K562 (cell line): ENCODE data around the gene SP2. TPM values are rescaled to one million over a fixed set of nuclear protein-coding genes. Genes with fewer than 3 reads are reported as not detected.

Experiments
- ATAC-seq: fragments of 200-7000 bp; cut with Tn5 transposase; 3 replicates; pipeline ENCODE4 v1.9.1; 2020; ENCODE audit warnings: moderate library complexity
- BruUV-seq: library from RNA; stranded (reverse); fragments of 400-500 nt; replicated peaks from 2 replicates; lab custom pipeline; 2021; lab: Mats Ljungman, UMichigan
- CTCF ChIA-PET: fragments of 300-600 bp; formaldehyde crosslinking; extraction: SDS; loops from one replicate; lab custom pipeline; 2021; ENCODE audit warnings: low intra/inter-chr PET ratio; lab: Yijun Ruan, JAX
- POLR2A ChIA-PET: fragments of 300-600, 350-650 bp; sonication (Branson Sonifier 250); formaldehyde crosslinking; extraction: SDS; loops from one replicate; lab custom pipeline; 2021; ENCODE audit warnings: antibody characterized with exemption, inconsistent platforms; lab: Yijun Ruan, JAX
- DNase-seq, 4 experiments: peaks; one replicate each; pipeline versions ENCODE4 v3.0.0 to v3.0.0-alpha.2; 2011 to 2018; ENCODE audit warnings: low spot score in 3 of 4, mixed read lengths in 3 of 4; ENCODE audit errors: extremely low read depth in 1 of 4
- FAIRE-seq: peaks from 2 replicates; lab custom pipeline; 2011; peaks lifted over from hg19 to GRCh38; lab: Jason Lieb, UNC
- H2AFZ ChIP-seq: 2 replicates; pipeline ENCODE4 v1.6.0; 2011; ENCODE audit warnings: low read depth, low read length, control low read depth, inconsistent platforms
- H3K27ac ChIP-seq: fragments of 200-600 bp; 3 replicates; pipeline ENCODE4 v1.8.0; 2011; ENCODE audit warnings: low read depth, mild to moderate bottlenecking, control low read depth, inconsistent platforms, low read length, moderate library complexity, mixed read lengths; ENCODE audit errors: extremely low read depth
- H3K27me3 ChIP-seq, 2 experiments: fragments of 300-600 bp in 1 of 2; 2 replicates in 1 of 2; 3 replicates in 1 of 2; pipeline versions ENCODE4 v1.6.0 to v1.8.0; 2011; ENCODE audit warnings: inconsistent platforms in 2 of 2, low read length in 2 of 2, mild to moderate bottlenecking in 1 of 2, mixed read lengths in 1 of 2, moderate library complexity in 1 of 2; ENCODE audit not compliant: control insufficient read depth in 2 of 2, insufficient read depth in 2 of 2
- H3K36me3 ChIP-seq: fragments of 300-600 bp; 3 replicates; pipeline ENCODE4 v1.8.0; 2011; ENCODE audit warnings: mild to moderate bottlenecking, low read length, inconsistent platforms; ENCODE audit not compliant: control insufficient read depth, insufficient read depth
- H3K4me1 ChIP-seq, 2 experiments: fragments of 200-600 bp in 1 of 2; replicated peaks in 1 of 2; 2 replicates in 1 of 2; 3 replicates in 1 of 2; pipeline versions ENCODE4 v1.5.1 to v1.8.0; 2011; ENCODE audit warnings: inconsistent platforms in 2 of 2, low read length in 2 of 2, mild to moderate bottlenecking in 1 of 2, mixed read lengths in 1 of 2, moderate library complexity in 1 of 2; ENCODE audit not compliant: control insufficient read depth in 2 of 2, insufficient read depth in 2 of 2
- H3K4me2 ChIP-seq: 2 replicates; pipeline ENCODE4 v1.6.1; 2011; ENCODE audit warnings: low read length, control low read depth, inconsistent platforms, mixed read lengths; ENCODE audit not compliant: insufficient read depth
- H3K4me3 ChIP-seq: fragments of 200-600 bp; sonication (generic), shearing (Covaris generic); 2 replicates; pipeline ENCODE4 v1.5.1; 2016; ENCODE audit warnings: control low read depth, inconsistent platforms
- H3K79me2 ChIP-seq: fragments of 200-600 bp; 3 replicates; pipeline ENCODE4 v1.8.0; 2011; ENCODE audit warnings: low read length, inconsistent platforms; ENCODE audit not compliant: control insufficient read depth, insufficient read depth
- H3K9ac ChIP-seq, 2 experiments: 2 replicates each; pipeline versions ENCODE4 v1.6.0 to v1.6.1; 2011; ENCODE audit warnings: low read depth in 2 of 2, low read length in 2 of 2, control low read depth in 1 of 2, inconsistent platforms in 1 of 2, mild to moderate bottlenecking in 1 of 2, mixed read lengths in 1 of 2; ENCODE audit not compliant: insufficient read depth in 1 of 2
- H3K9me1 ChIP-seq: one replicate; pipeline ENCODE4 v1.6.0; 2011; ENCODE audit warnings: inconsistent platforms, mild to moderate bottlenecking, low read length, moderate library complexity; ENCODE audit not compliant: control insufficient read depth, insufficient read depth
- H3K9me3 ChIP-seq: replicated peaks from 2 replicates; pipeline ENCODE4 v1.5.1; 2011; ENCODE audit warnings: low read depth, low read length, inconsistent platforms; ENCODE audit not compliant: control insufficient read depth, insufficient read depth
- H4K20me1 ChIP-seq: replicated peaks from 2 replicates; pipeline ENCODE4 v1.6.1; 2011; ENCODE audit warnings: low read length, inconsistent platforms, mixed read lengths; ENCODE audit not compliant: control insufficient read depth, insufficient read depth
- ELF4 ChIP-seq: fragments of 450-650 bp; formaldehyde crosslinking; IDR thresholded peaks from 2 replicates; pipeline ENCODE4 v1.4.0; 2022; ENCODE audit warnings: missing genetic modification characterization
- FOXP1 ChIP-seq: sonication (generic); formaldehyde crosslinking; IDR thresholded peaks from 2 replicates; pipeline ENCODE4 v1.8.0; 2022; ENCODE audit warnings: mild to moderate bottlenecking, missing genetic modification reagents
- GTF2F1 ChIP-seq: IDR thresholded peaks from 2 replicates; pipeline ENCODE4 v1.6.1; 2011; ENCODE audit warnings: low read depth, low read length, improper control_type of control experiment
- HEY1 ChIP-seq: fragments of 250-450 bp; sonication (Bioruptor Pico); IDR thresholded peaks from 2 replicates; pipeline ENCODE4 v1.5.0; 2020; ENCODE audit warnings: mild to moderate bottlenecking, moderate library complexity, borderline replicate concordance
- IRF2 ChIP-seq: sonication (generic); formaldehyde crosslinking; IDR thresholded peaks from 2 replicates; pipeline ENCODE4 v1.8.1; 2022; ENCODE audit warnings: mild to moderate bottlenecking, missing genetic modification reagents
- KAT8 ChIP-seq: fragments of 450-650 bp; IDR thresholded peaks from 2 replicates; pipeline ENCODE4 v1.6.1; 2016; ENCODE audit warnings: low read depth, mild to moderate bottlenecking
- KLF10 ChIP-seq: fragments of 250-450 bp; sonication (Bioruptor Pico); IDR thresholded peaks from 2 replicates; pipeline ENCODE4 v1.6.1; 2021; ENCODE audit warnings: matching md5 sums
- MCM5 ChIP-seq: fragments of 450-650 bp; IDR thresholded peaks from 2 replicates; pipeline ENCODE4 v1.6.1; 2016; ENCODE audit warnings: low read depth
- NFIC ChIP-seq: fragments of 450-650 bp; IDR thresholded peaks from 2 replicates; pipeline ENCODE4 v1.6.1; 2017; ENCODE audit warnings: mild to moderate bottlenecking, inconsistent platforms
- NFIX ChIP-seq: fragments of 250-450 bp; sonication (Bioruptor Pico); IDR thresholded peaks from 2 replicates; pipeline ENCODE4 v1.4.0; 2020; ENCODE audit warnings: low read depth, mild to moderate bottlenecking, moderate library complexity
- SP2 ChIP-seq: IDR thresholded peaks from 2 replicates; pipeline ENCODE4 v1.6.1; 2011; ENCODE audit warnings: mild to moderate bottlenecking, low read depth, low read length, moderate library complexity; ENCODE audit not compliant: poor library complexity, severe bottlenecking; ENCODE audit errors: extremely low read depth
- SRSF1 ChIP-seq: fragments of 200-400 bp; formaldehyde crosslinking; IDR thresholded peaks from 2 replicates; pipeline ENCODE4 v1.6.1; 2017; ENCODE audit warnings: mild to moderate bottlenecking, low read depth, low read length, moderate library complexity
- VEZF1 ChIP-seq: fragments of 200-800 bp; sonication (Bioruptor generic); IDR thresholded peaks from 2 replicates; pipeline ENCODE4 v1.6.1; 2017; ENCODE audit warnings: missing genetic modification characterization, missing compliant biosample characterization
- ZBTB49 ChIP-seq: sonication (generic); formaldehyde crosslinking; IDR thresholded peaks from 2 replicates; pipeline ENCODE4 v1.8.0; 2022; ENCODE audit warnings: missing genetic modification reagents, mild to moderate bottlenecking, borderline replicate concordance
- ZNF584 ChIP-seq: fragments of 200-800 bp; sonication (Bioruptor generic); IDR thresholded peaks from 2 replicates; pipeline ENCODE4 v1.6.1; 2016; ENCODE audit warnings: low read depth, mild to moderate bottlenecking, missing genetic modification characterization, missing compliant biosample characterization
- ZNF644 ChIP-seq: fragments of 200-800 bp; sonication (Bioruptor generic); IDR thresholded peaks from 2 replicates; pipeline ENCODE4 v1.6.1; 2016; ENCODE audit warnings: low read depth, missing genetic modification characterization, missing compliant biosample characterization
- WGBS: fragments of 100-300 bp; shearing (Covaris generic); methylation state at CpG from one replicate; pipeline ENCODE4 v1.1.6; 2016; ENCODE audit warnings: low coverage, mixed read lengths; ENCODE audit not compliant: insufficient coverage; ENCODE audit errors: missing lambda C conversion rate; 5-methylcytosine and 5-hydroxymethylcytosine counted together
- in situ Hi-C: fragments of 300-500 bp; cut with MboI; formaldehyde crosslinking; loops from 4 replicates; pipeline ENCODE4 v1.15.0; 2018; ENCODE audit warnings: inconsistent platforms, mixed read lengths
- intact Hi-C: fragments of 100-400 bp; cut with micrococcal nuclease; formaldehyde crosslinking; loops from 2 replicates; pipeline ENCODE4 v1.14.2; 2022
- polyA plus RNA-seq, 8 experiments: library from polyadenylated mRNA; depleted of rRNA in 4 of 8; stranded (reverse) in 5 of 8; unstranded in 3 of 8; fragments of >200 nt; fragmentation: Nextera tagmentation in 2 of 8; fragmentation: Illumina TruSeq in 1 of 8; extraction: Ambion mirVana in 2 of 8; extraction: Trizol in 1 of 8; gene quantifications; 2 replicates each; pipeline versions ENCODE4 v1.2.1 to v1.2.3, GENCODE V29; 2011 to 2014; ENCODE audit warnings: inconsistent platforms in 1 of 8, missing spikeins in 1 of 8
- total RNA-seq, 7 experiments: library from RNA; depleted of rRNA in 6 of 7; stranded (reverse); fragments of >200 nt in 6 of 7; fragmentation: Illumina TruSeq in 2 of 7; extraction: Trizol in 2 of 7; gene quantifications; 2 replicates each; pipeline versions ENCODE4 v1.2.1 to v1.2.3, GENCODE V29; 2011 to 2021; ENCODE audit warnings: low replicate concordance in 1 of 7

The SP2 gene
- total and polyA plus RNA-seq, 9 of the 15 experiments (the other 6 are each of a cell fraction or from before 2014, with no cell fraction given), result 0.77 to 22.3 (median 2.3) TPM

GRCh38 chr17:47949197-47949759 is 53.2 kb downstream of the SP2 start:
- 5% methylated on average over 22 of the region's 22 CpGs for WGBS
- Histone ChIP-seq H3K27me3 (no peaks in the 10 kb centered on the region), H3K9me3 (no peaks in the 10 kb centered on the region), H3K4me1 (peaks cover 9% of the 10 kb centered on the region in 2 experiments; a peak in 3 of 5 replicates), H3K36me3 (peaks cover 54% of the 10 kb centered on the region), H3K79me2 (no peaks in the 10 kb centered on the region), H3K4me2 (peak overlapping the region; percentile 57; the same call in 1 of the 2 replicates), H3K4me3 (no peak overlapping the region), H3K9me1 (no peaks in the 10 kb centered on the region), H3K9ac (peak overlapping the region; percentile 21 to 77; a peak in 3 of 4 replicates), H4K20me1 (no peaks in the 10 kb centered on the region), H2AFZ (peak overlapping the region; percentile 63), H3K27ac (peak overlapping the region; percentile 8; the same call in 1 of the 3 replicates)
- ATAC-seq (peak; percentile 95), DNase-seq (peak; percentile 82 to 90 (median 87)), FAIRE-seq (peak; percentile 76)
- no TSS peak for BruUV-seq
- CTCF ChIA-PET, result interaction anchor here (0.6 to 2.3 kb wide), 6 partner anchors 21 to 680 kb away, joined by 3 to 29 read pairs (median 6); partner anchors contain the start of gene CDK5RAP3
- in situ Hi-C loops, result no loop called here
- intact Hi-C loops, result loop anchor here (1.0 kb wide), 2 partner anchors 21 to 69 kb away; no protein-coding TSS in a partner anchor
- POLR2A ChIA-PET, result interaction anchor here (0.6 to 2.8 kb wide), 5 partner anchors 11 to 168 kb away, joined by 3 to 14 read pairs (median 4); partner anchors contain the start of genes LRRC46 and MRPL10
- TF ChIP-seq GTF2F1, result no peak
- TF ChIP-seq VEZF1 (CRISPR knock-in tag), result peak; percentile 78
- TF ChIP-seq SP2, result no peak
- TF ChIP-seq HEY1, result no peak
- no peak for TF ChIP-seq KAT8
- TF ChIP-seq NFIC, result no peak
- no peak for TF ChIP-seq MCM5
- no peak for TF ChIP-seq NFIX (CRISPR knock-in tag)
- TF ChIP-seq FOXP1 (CRISPR knock-in tag), result no peak
- TF ChIP-seq SRSF1, result no peak
- no peak for TF ChIP-seq ZBTB49 (CRISPR knock-in tag)
- TF ChIP-seq ELF4 (CRISPR knock-in tag), result no peak
- no peak for TF ChIP-seq ZNF644 (tag)
- no peak for TF ChIP-seq KLF10 (CRISPR knock-in tag)
- no peak for TF ChIP-seq ZNF584 (CRISPR knock-in tag)
- no peak for TF ChIP-seq IRF2 (CRISPR knock-in tag)
